NCI-H1930 (cell line): ENCODE results near the gene DOK3.
"Not testable (repeated sequence)": the region's sequence is repeated elsewhere in the genome, so short reads cannot be mapped to it uniquely, and the experiment has no call there.

Experiments
- DNase-seq, 2 experiments: peaks; one replicate each; lab custom pipeline; 2025; lab: John Stamatoyannopoulos, UW

DOK3 gene

GRCh38 chr5:177497292-177498012, 12.2 kb downstream of the DOK3 start, which contains the start of gene PDLIM7:
Gene PDLIM7, minus strand, starts transcription at chr5:177497604. Its CDS starts 1,092 bp downstream, at chr5:177496512.
- peak; percentile 74 to 84 for DNase-seq

- DNase-seq = peak; percentile 40 to 47
Observed at GRCh38 chr5:177496727-177497291, 12.8 kb downstream of the DOK3 start.

GRCh38 chr5:177496070-177496726, 13.4 kb downstream of the DOK3 start:
- DNase-seq = no peak

- no peak for DNase-seq
Observed at GRCh38 chr5:177495243-177496060, 14.2 kb downstream of the DOK3 start.

GRCh38 chr5:177494346-177495195, 15.1 kb downstream of the DOK3 start:
- DNase-seq = no peak

GRCh38 chr5:177493795-177494345, 15.8 kb downstream of the DOK3 start:
- no peak for DNase-seq

- no peak for DNase-seq
Observed at GRCh38 chr5:177492841-177493240, 16.8 kb downstream of the DOK3 start.

- no peak for DNase-seq
Observed at GRCh38 chr5:177491983-177492746, 17.5 kb downstream of the DOK3 start.

GRCh38 chr5:177491429-177491945, 18.1 kb downstream of the DOK3 start:
- peak; percentile 43 to 75 for DNase-seq

- DNase-seq = no peak
Observed at GRCh38 chr5:177490992-177491391, 18.6 kb downstream of the DOK3 start.

- DNase-seq = no peak
Observed at GRCh38 chr5:177490311-177490991, 19.2 kb downstream of the DOK3 start.

- no peak for DNase-seq
Observed at GRCh38 chr5:177489119-177489716, 20.4 kb downstream of the DOK3 start.

- no peak for DNase-seq
Observed at GRCh38 chr5:177487975-177488374, 21.7 kb downstream of the DOK3 start.

GRCh38 chr5:177487144-177487543, 22.5 kb downstream of the DOK3 start:
- no peak for DNase-seq

- no peak for DNase-seq
Observed at GRCh38 chr5:177486256-177486655, 23.4 kb downstream of the DOK3 start.

GRCh38 chr5:177485753-177486152, 23.9 kb downstream of the DOK3 start:
- not testable (repeated sequence) for DNase-seq

GRCh38 chr5:177484902-177485549, 24.6 kb downstream of the DOK3 start:
- no peak for DNase-seq
